HepG2 (cell line): ENCODE measurements around the gene RGL3. TPM values are rescaled to one million over a fixed set of nuclear protein-coding genes. Genes with fewer than 3 reads are reported as not detected.

ENCODE experiments used
- CCDC6 ChIP-seq: sonication (generic); formaldehyde crosslinking; IDR thresholded peaks from 2 replicates; pipeline ENCODE4 v1.8.1; 2022; ENCODE audit warnings: mild to moderate bottlenecking, missing genetic modification reagents, moderate library complexity
- CSRNP1 ChIP-seq: sonication (generic); formaldehyde crosslinking; IDR thresholded peaks from 2 replicates; pipeline ENCODE4 v1.8.1; 2023; ENCODE audit warnings: mild to moderate bottlenecking, missing genetic modification reagents
- EEA1 ChIP-seq: sonication (generic); formaldehyde crosslinking; IDR thresholded peaks from 2 replicates; pipeline ENCODE4 v1.5.1; 2020; ENCODE audit warnings: mild to moderate bottlenecking, missing genetic modification reagents, borderline replicate concordance
- EP300 ChIP-seq, 3 experiments: sonication (generic) in 1 of 3; formaldehyde crosslinking in 1 of 3; IDR thresholded peaks; 2 replicates each; pipeline versions ENCODE4 v1.5.1 to v1.6.1; 2011 to 2020; ENCODE audit warnings: low read depth in 2 of 3, low read length in 2 of 3, borderline replicate concordance in 1 of 3, improper control_type of control experiment in 1 of 3, mild to moderate bottlenecking in 1 of 3, missing genetic modification reagents in 1 of 3, moderate library complexity in 1 of 3
- HOXA5 ChIP-seq: sonication (generic); formaldehyde crosslinking; IDR thresholded peaks from 2 replicates; pipeline ENCODE4 v1.4.0; 2020; ENCODE audit warnings: missing genetic modification reagents
- IRF1 ChIP-seq: sonication (generic); formaldehyde crosslinking; IDR thresholded peaks from 2 replicates; pipeline ENCODE4 v1.4.0; 2020; ENCODE audit warnings: low read depth, mild to moderate bottlenecking, missing genetic modification reagents
- NCOA2 ChIP-seq: sonication (generic); formaldehyde crosslinking; IDR thresholded peaks from 2 replicates; pipeline ENCODE4 v1.8.0; 2022; ENCODE audit warnings: inconsistent platforms
- NR2C2 ChIP-seq: sonication (generic); formaldehyde crosslinking; IDR thresholded peaks from 2 replicates; pipeline ENCODE4 v1.4.0; 2020; ENCODE audit warnings: missing genetic modification reagents, mild to moderate bottlenecking, moderate library complexity, borderline replicate concordance
- PATZ1 ChIP-seq: sonication (generic); formaldehyde crosslinking; IDR thresholded peaks from 2 replicates; pipeline ENCODE4 v1.4.0; 2020; ENCODE audit warnings: missing genetic modification reagents
- REPIN1 ChIP-seq: sonication (generic); formaldehyde crosslinking; IDR thresholded peaks from 2 replicates; pipeline ENCODE4 v1.8.0; 2022; ENCODE audit warnings: missing genetic modification reagents, low read depth, mild to moderate bottlenecking, borderline replicate concordance
- USF2 ChIP-seq, 2 experiments: sonication (generic) in 1 of 2; formaldehyde crosslinking in 1 of 2; IDR thresholded peaks; 2 replicates each; pipeline versions ENCODE4 v1.5.1 to v1.6.1; 2011 to 2020; ENCODE audit warnings: borderline replicate concordance in 1 of 2, low read depth in 1 of 2, low read length in 1 of 2, mild to moderate bottlenecking in 1 of 2, missing genetic modification reagents in 1 of 2, moderate library complexity in 1 of 2
- ZNF263 ChIP-seq: sonication (generic); formaldehyde crosslinking; IDR thresholded peaks from 2 replicates; pipeline ENCODE4 v1.4.0; 2020; ENCODE audit warnings: missing genetic modification reagents
- ZNF44 ChIP-seq: sonication (generic); formaldehyde crosslinking; IDR thresholded peaks from 2 replicates; pipeline ENCODE4 v1.5.1; 2020; ENCODE audit warnings: mild to moderate bottlenecking, missing genetic modification reagents
- ZNF644 ChIP-seq: IDR thresholded peaks from 2 replicates; pipeline ENCODE4 v1.6.1; 2016; ENCODE audit warnings: low read depth
- ZNF691 ChIP-seq: sonication (generic); formaldehyde crosslinking; IDR thresholded peaks from 2 replicates; pipeline ENCODE4 v1.4.0; 2020; ENCODE audit warnings: missing genetic modification reagents, low read depth, mild to moderate bottlenecking, borderline replicate concordance
- ZNF703 ChIP-seq: sonication (generic); formaldehyde crosslinking; IDR thresholded peaks from 2 replicates; pipeline ENCODE4 v1.5.1; 2020; ENCODE audit warnings: missing genetic modification reagents, mild to moderate bottlenecking, moderate library complexity, borderline replicate concordance
- ZNF790 ChIP-seq: sonication (generic); formaldehyde crosslinking; IDR thresholded peaks from 2 replicates; pipeline ENCODE4 v1.8.0; 2022; ENCODE audit warnings: missing genetic modification reagents, mild to moderate bottlenecking, borderline replicate concordance
- polyA plus RNA-seq, 8 experiments: library from polyadenylated mRNA; depleted of rRNA in 3 of 8; stranded (reverse) in 7 of 8; unstranded in 1 of 8; fragments of >200 nt; fragmentation: Illumina TruSeq in 4 of 8; extraction: Trizol in 4 of 8; gene quantifications; 2 replicates each; pipeline versions ENCODE4 v1.2.1 to v1.2.3, GENCODE V29; 2011 to 2016; ENCODE audit warnings: low read depth in 4 of 8, missing spikeins in 1 of 8, mixed read lengths in 1 of 8; ENCODE audit not compliant: insufficient read depth in 1 of 8
- total RNA-seq, 5 experiments: library from RNA; depleted of rRNA; stranded (reverse); fragments of >200 nt; fragmentation: Illumina TruSeq; extraction: Trizol; gene quantifications; 2 replicates each; pipeline ENCODE4 v1.2.3, GENCODE V29; 2016; ENCODE audit warnings: low read depth in 1 of 5

RGL3 gene
- total and polyA plus RNA-seq, 2 of the 13 experiments (the other 11 are each of a cell fraction or from before 2014, with no cell fraction given): 4.2 to 7.6 TPM

- TF ChIP-seq ZNF691 (CRISPR knock-in tag) (0 out of 2 replicates have a peak, but pooled peaks have one; percentile 24), ZNF790 (CRISPR knock-in tag) (no peak), ZNF703 (no peak), EEA1 (CRISPR knock-in tag) (no peak), NCOA2 (CRISPR knock-in tag) (no peak), HOXA5 (CRISPR knock-in tag) (no peak), ZNF644 (CRISPR knock-in tag) (no peak), ZNF263 (CRISPR knock-in tag) (peak; percentile 74), EP300 (IDR thresholded peaks at IDR 0.05; ENCODE audit: low read depth in 2 of 2, low read length in 2 of 2) (no peak), EP300 (CRISPR knock-in tag; IDR thresholded peaks at IDR 0.05; ENCODE audit: borderline replicate concordance) (no peak), REPIN1 (0 out of 2 replicates have a peak, but pooled peaks have one; percentile 52), CCDC6 (CRISPR knock-in tag) (no peak), IRF1 (no peak), PATZ1 (CRISPR knock-in tag) (0 out of 2 replicates have a peak, but pooled peaks have one; percentile 21), ZNF44 (CRISPR knock-in tag) (no peak), NR2C2 (CRISPR knock-in tag) (no peak), USF2 (IDR thresholded peaks at IDR 0.05; ENCODE audit: low read depth, low read length) (no peak), USF2 (CRISPR knock-in tag; IDR thresholded peaks at IDR 0.05; ENCODE audit: borderline replicate concordance) (no peak), CSRNP1 (CRISPR knock-in tag) (no peak)
Measured at GRCh38 chr19:11378319-11379189, 40.6 kb downstream of the RGL3 start (continued).
